Upper lobe of left lung (tissue), 4 donors: Measurements from ENCODE around the gene SART1.

Source experiments
- EP300 ChIP-seq, 4 donors: sonication (generic); formaldehyde crosslinking; IDR thresholded peaks; one replicate each; pipeline ENCODE4 v1.5.1; 2017; ENCODE audit warnings: antibody characterized with exemption in 4 of 4, control low read depth in 2 of 4
- POLR2A ChIP-seq, 4 donors: fragments of 450-650 bp; IDR thresholded peaks; one replicate each; pipeline ENCODE4 v1.5.1; 2016 to 2017; ENCODE audit warnings: antibody characterized with exemption in 4 of 4, mild to moderate bottlenecking in 2 of 4
- POLR2AphosphoS5 ChIP-seq, 2 donors: sonication (generic); formaldehyde crosslinking; IDR thresholded peaks; one replicate each; pipeline ENCODE4 v1.5.1; 2017; ENCODE audit warnings: antibody characterized with exemption in 2 of 2
- TF ChIP-seq, protein P1 (sequence below), 6 experiments: fragments of 450-650 bp in 4 of 6; fragments of 200-600 bp in 2 of 6; sonication (generic) in 2 of 6; IDR thresholded peaks; one replicate each; pipeline ENCODE4 v1.5.1; 2016 to 2019; ENCODE audit warnings: antibody characterized with exemption in 6 of 6

DNA sequence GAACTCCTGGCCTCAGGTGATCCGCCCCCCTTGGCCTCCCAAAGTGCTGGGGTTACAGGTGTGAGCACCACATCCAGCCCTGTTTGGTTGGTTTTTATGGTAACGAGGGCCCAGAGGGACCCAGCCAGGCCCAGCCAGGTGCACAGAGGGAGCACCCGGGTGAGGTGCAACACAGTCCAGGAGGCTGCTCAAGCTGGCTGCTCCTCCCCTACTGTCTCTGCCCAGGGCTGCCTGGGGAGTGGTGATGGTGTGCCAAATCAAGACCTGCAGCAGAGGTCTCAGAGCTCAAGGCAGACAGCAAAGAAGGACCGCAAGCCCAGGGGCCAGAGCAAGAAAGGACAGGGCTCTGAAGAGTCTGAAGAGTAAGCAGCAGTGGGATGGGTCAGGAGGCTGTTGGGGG lies 14.9 kb upstream of the SART1 start:
- TF ChIP-seq, protein P1, sequence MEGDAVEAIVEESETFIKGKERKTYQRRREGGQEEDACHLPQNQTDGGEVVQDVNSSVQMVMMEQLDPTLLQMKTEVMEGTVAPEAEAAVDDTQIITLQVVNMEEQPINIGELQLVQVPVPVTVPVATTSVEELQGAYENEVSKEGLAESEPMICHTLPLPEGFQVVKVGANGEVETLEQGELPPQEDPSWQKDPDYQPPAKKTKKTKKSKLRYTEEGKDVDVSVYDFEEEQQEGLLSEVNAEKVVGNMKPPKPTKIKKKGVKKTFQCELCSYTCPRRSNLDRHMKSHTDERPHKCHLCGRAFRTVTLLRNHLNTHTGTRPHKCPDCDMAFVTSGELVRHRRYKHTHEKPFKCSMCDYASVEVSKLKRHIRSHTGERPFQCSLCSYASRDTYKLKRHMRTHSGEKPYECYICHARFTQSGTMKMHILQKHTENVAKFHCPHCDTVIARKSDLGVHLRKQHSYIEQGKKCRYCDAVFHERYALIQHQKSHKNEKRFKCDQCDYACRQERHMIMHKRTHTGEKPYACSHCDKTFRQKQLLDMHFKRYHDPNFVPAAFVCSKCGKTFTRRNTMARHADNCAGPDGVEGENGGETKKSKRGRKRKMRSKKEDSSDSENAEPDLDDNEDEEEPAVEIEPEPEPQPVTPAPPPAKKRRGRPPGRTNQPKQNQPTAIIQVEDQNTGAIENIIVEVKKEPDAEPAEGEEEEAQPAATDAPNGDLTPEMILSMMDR (IDR thresholded peaks at IDR 0.05): no peak
- TF ChIP-seq EP300 (IDR thresholded peaks at IDR 0.05) (no peak), POLR2AphosphoS5 (IDR thresholded peaks at IDR 0.05) (no peak), POLR2A (IDR thresholded peaks at IDR 0.05) (no peak)
